ENCODE data around the gene VSIR.

VSIR gene

GRCh38 chr10:71782221-71782916 lies 9.0 kb upstream of the VSIR start:
- no peak for DNase-seq (ENCODE audit: low read depth in 2 of 2)

DNA sequence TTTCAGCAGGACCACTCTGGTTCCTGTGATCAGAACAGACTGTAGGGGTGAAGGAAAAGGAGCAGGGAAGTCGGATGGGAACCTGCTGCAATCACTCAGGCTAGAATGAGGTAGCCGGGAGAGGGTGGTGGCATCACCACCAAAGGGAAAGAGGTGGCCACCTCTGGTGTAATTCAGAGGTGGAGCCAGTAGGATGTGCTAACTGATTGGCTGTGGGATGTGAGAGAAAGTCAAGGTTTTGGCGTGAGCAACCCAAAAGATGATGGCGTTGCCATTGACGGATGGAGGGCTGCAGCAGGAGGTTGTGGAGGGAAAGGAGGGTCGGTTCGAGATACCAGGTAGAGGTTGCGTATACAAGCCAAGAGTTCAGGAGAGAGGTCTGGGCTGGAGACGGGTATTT lies 7.4 kb upstream of the VSIR start:
- DNase-seq (ENCODE audit: low read depth in 2 of 2) = no peak

- no peak for DNase-seq (ENCODE audit: low read depth in 2 of 2)
These were observed 6.8 kb upstream of the VSIR start for GRCh38 chr10:71780156-71780555.

DNA sequence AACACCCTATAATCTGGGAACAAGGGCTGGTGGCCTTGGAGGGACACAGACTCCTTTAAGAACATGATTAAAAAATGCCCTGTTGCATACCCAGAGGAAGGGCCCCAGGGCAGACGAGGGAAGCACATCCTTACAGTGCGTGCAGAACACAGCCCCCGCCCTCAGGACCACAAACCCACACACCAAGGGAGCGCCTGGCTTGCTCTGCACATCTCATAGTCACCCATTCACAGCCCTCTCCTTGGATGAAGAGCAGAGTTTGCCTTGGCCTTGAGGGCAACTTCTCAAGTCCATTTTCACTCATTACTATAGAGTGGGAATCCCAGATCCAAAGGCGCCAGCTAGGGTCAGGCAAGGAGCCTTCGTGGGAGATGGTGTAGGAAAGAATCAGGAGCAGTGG lies 6.3 kb upstream of the VSIR start:
- DNase-seq (ENCODE audit: low read depth in 2 of 2) = no peak

GRCh38 chr10:71778071-71778825 lies 4.9 kb upstream of the VSIR start:
- DNase-seq (ENCODE audit: low read depth in 2 of 2) = no peak

- DNase-seq (ENCODE audit: low read depth in 2 of 2) = no peak
These were observed 4.1 kb upstream of the VSIR start for GRCh38 chr10:71777213-71777985.

GRCh38 chr10:71776481-71776925 lies 3.2 kb upstream of the VSIR start:
- no peak for DNase-seq (ENCODE audit: low read depth in 2 of 2)

- no peak for DNase-seq (ENCODE audit: low read depth in 2 of 2)
These were observed 1.8 kb upstream of the VSIR start for GRCh38 chr10:71774916-71775702.

GRCh38 chr10:71772832-71773220 lies 494 bp downstream of the VSIR start:
- no peak for DNase-seq (ENCODE audit: low read depth in 2 of 2)

- no peak for DNase-seq (ENCODE audit: low read depth in 2 of 2)
These were observed 1.3 kb downstream of the VSIR start for GRCh38 chr10:71771821-71772617.

DNA sequence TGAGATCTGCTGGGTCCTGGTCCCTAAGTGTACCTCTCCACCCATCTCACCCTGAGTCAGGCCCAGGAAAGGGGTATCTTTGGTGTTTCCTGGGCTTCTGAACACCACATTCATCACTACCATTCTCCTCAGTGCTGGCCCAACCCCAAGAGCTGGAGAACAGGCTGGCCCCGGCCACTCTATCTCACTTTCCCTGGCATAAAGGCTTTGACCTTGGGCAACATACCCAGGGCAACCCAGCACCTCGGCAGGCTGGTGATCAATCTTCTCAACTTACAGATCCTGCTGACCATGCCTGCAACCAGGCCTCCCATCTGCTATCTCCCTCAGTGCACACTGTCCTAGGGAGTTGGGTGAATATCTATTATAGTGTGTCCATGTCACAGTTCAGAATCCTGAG lies 2.1 kb downstream of the VSIR start:
- no peak for DNase-seq (ENCODE audit: low read depth in 2 of 2)

- DNase-seq (ENCODE audit: low read depth in 2 of 2) = no peak
These were observed 2.5 kb downstream of the VSIR start for GRCh38 chr10:71770789-71771188.

GRCh38 chr10:71770255-71770654 lies 3.1 kb downstream of the VSIR start:
- DNase-seq (ENCODE audit: low read depth in 2 of 2) = no peak

DNA sequence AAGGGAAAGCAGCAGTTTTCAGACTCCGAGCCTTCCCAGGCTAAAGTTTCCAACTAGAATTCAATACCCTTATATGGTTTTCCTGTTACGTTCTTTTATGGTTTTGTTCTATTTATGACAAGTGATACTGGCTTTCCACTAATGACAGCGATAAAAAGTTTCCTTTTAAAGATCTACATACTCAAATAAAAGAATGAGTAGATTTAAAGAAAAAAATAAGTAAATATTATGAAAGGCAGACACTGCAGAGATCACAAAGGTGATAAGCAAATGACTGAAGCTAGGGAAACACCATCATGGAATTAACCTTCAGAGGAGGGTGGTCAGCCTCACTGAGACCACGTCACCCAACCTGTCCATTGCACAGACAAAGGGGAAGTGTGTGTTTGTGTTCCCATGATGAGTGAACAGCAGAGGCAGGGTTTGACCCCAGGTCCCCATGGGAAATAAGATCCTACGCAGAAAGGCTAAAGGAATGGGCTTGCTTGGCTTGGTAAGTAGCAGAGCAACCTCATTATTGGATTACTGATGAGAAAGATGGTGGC lies 4.0 kb downstream of the VSIR start:
- no peak for DNase-seq (ENCODE audit: low read depth in 2 of 2)

- DNase-seq (ENCODE audit: low read depth in 2 of 2) = no peak
These were observed 5.8 kb downstream of the VSIR start for GRCh38 chr10:71767420-71768035.

DNA sequence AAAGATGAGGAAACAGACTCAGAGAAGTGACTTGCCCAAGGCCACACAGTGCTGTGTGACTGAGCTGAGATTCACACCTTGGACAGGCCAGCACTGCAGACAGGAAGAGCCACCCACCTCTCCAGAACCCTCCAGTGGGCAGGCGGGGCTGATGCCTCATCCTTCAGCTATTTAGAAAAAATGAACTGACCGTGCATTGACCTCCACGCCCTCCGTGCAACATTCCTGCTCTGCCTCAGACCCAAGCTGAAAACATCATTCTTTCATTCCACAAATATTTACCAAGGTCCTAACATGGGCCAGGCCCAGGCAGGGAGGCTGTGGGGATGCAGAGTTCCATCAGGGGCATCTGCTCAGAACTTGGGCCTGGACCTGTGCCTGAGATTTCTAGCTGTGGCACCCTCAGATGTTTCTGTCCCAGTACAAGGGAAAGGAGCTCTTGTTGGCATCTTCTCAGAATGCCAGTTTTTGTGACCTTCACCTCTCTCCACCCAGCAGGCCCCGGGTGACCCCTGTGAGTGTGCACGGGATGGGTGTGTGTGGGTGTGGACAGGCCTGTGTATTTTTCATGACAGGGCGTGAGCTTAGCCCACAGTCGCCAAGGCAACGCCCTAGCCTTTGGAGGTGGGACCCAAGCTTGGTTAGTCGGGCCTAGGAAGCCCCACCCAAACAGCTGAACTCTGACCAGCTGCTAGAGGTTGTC lies 6.5 kb downstream of the VSIR start:
- DNase-seq (ENCODE audit: low read depth in 2 of 2) = no peak

DNA sequence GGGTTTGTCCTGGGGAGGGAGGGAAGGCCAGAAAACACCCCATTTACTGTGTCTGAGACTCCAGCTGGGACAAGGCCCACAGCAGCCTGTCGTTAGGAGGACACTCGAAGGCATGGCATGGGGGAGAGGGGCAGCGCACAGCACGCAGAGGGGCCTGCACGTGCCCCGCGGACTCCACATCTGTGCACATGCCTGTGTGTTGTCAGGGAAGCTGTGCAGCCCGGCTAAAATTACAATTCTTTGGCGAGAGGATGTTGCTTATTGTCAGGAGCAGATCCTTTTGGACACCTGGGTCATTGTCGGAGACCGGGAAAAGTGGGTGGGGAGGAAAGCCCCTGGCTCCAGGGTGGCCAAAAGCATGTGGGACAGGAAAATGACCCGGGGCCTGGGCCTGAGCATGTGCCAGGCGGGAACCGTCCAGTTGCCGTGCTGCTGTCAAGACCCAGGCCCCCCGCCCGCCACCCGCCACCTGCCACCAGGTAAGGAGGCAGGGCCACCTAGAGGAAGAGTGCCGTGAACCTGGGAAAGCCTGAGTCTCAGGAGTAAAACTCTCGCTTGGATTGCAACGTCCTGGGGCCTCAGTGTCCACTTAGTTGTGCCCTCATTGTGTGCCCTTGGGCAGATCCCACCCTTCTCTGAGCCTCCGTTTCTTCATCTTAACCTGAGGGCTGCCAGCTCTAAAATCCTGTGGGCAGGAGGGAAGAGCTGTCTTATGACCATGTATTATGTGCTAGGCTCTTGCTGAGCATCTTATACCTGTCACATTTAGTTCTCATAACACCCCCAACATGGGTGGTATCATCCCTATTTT lies 7.2 kb downstream of the VSIR start:
- DNase-seq (ENCODE audit: low read depth in 2 of 2) = no peak

- no peak for DNase-seq (ENCODE audit: low read depth in 2 of 2)
These were observed 8.0 kb downstream of the VSIR start for GRCh38 chr10:71765176-71765904.

All from activated CD4-positive, alpha-beta T cell treated with anti-CD3 and anti-CD28 coated beads for 24 hours (primary cell).